ENCODE measurements around the gene EIF1AX.
"Not testable (repeated sequence)": the region's sequence is repeated elsewhere in the genome, so short reads cannot be mapped to it uniquely, and the experiment has no call there.

EIF1AX gene

GRCh38 chrX:20171887-20172286 is 30.2 kb upstream of the EIF1AX start:
- DNase-seq (ENCODE audit: low spot score), result no peak
- no peak for TF ChIP-seq CTCF (IDR thresholded peaks at IDR 0.05; ENCODE audit: extremely low read depth, insufficient read depth, missing control alignments)
- in situ Hi-C loops (cut with MboI; ENCODE audit: low pct_unique_long_range_greater_than_20kb, low sequenced_read_pairs, unreplicated experiment), result no loop called here

GRCh38 chrX:20162516-20162915 is 20.9 kb upstream of the EIF1AX start:
- DNase-seq (ENCODE audit: low spot score); in situ Hi-C loops (cut with MboI; ENCODE audit: low pct_unique_long_range_greater_than_20kb, low sequenced_read_pairs, unreplicated experiment): not testable (repeated sequence)

DNA sequence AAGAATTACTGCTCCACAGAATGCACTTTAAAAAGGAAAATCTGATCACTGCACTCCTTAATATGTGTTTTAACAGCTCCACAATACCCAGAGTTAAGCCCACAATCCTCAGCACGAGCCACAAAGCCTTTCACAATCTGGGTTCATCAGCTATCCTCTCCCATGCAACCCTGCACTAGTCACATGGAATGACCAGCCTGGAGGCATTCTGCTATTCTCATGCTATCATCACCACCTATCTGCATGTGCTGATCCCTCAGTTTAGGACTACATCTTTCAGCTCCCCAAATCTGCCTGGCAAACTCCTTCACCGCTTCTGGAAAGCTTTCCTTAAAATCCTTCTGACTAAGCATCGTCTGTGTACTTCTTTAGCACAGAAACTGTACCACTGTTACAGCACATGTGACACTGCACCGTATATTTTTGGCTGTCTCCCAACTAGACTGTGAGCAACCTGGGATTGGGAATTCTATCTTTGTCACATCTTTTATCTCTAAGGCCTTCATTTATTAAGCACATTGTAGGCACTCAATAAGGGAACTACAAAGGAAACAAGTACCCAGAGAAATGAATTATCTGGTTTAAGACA is 18.3 kb upstream of the EIF1AX start:
- in situ Hi-C loops (cut with MboI; ENCODE audit: low pct_unique_long_range_greater_than_20kb, low sequenced_read_pairs, unreplicated experiment), result no loop called here
- no peak for TF ChIP-seq CTCF (IDR thresholded peaks at IDR 0.05; ENCODE audit: extremely low read depth, insufficient read depth, missing control alignments)
- DNase-seq (ENCODE audit: low spot score), result no peak

GRCh38 chrX:20151689-20152088 is 10.1 kb upstream of the EIF1AX start:
- no peak for DNase-seq (ENCODE audit: low spot score)
- in situ Hi-C loops (cut with MboI; ENCODE audit: low pct_unique_long_range_greater_than_20kb, low sequenced_read_pairs, unreplicated experiment), result no loop called here
- no peak for TF ChIP-seq CTCF (IDR thresholded peaks at IDR 0.05; ENCODE audit: extremely low read depth, insufficient read depth, missing control alignments)

DNA sequence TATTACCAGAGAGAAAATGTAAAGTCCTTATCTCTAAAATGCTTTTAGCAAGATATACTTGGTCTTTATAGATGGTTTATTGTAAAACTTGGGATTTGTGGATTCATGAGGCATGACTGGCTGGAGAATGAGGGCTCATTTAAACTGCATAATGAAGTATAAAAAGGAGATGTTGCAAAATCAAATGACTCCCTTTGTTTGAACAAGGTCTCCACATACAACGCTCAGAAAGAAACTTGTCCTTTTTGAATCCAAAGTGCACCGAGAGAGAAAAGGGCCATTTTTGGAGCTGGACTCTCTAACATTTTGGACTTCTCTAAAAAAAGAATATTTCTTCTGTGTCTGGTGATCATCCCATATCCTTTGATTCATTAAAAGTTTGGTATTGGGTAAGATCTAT is 7.7 kb upstream of the EIF1AX start:
- TF ChIP-seq CTCF (IDR thresholded peaks at IDR 0.05; ENCODE audit: extremely low read depth, insufficient read depth, missing control alignments), result no peak
- no peak for DNase-seq (ENCODE audit: low spot score)
- in situ Hi-C loops (cut with MboI; ENCODE audit: low pct_unique_long_range_greater_than_20kb, low sequenced_read_pairs, unreplicated experiment), result no loop called here

DNA sequence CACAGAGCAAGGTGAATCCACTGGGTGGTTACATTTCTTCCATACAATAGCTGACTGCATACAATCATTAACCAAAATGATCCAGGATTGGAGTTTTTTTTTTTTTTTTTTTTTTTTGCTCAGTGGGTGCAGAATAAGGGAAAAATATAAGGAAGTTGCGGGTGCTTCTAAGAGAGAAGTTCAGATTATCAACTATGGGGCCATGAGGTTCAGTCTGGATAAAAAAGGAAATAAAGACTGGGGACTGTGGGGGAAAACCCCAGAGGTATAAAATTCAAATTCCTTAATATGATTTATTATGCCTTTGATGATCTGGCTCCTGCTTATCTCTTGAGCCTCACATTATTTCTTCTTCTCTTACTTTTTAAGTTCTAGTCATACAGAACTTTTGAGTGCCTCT is 5.9 kb upstream of the EIF1AX start:
- no peak for DNase-seq (ENCODE audit: low spot score)
- TF ChIP-seq CTCF (IDR thresholded peaks at IDR 0.05; ENCODE audit: extremely low read depth, insufficient read depth, missing control alignments), result no peak
- in situ Hi-C loops (cut with MboI; ENCODE audit: low pct_unique_long_range_greater_than_20kb, low sequenced_read_pairs, unreplicated experiment), result no loop called here

- in situ Hi-C loops (cut with MboI; ENCODE audit: low pct_unique_long_range_greater_than_20kb, low sequenced_read_pairs, unreplicated experiment), result no loop called here
- TF ChIP-seq CTCF (IDR thresholded peaks at IDR 0.05; ENCODE audit: extremely low read depth, insufficient read depth, missing control alignments), result no peak
- DNase-seq (ENCODE audit: low spot score), result no peak
These were observed 2.9 kb upstream of the EIF1AX start for GRCh38 chrX:20144491-20144890.

Measured in GM13977 (cell line).